SK-N-MC (cell line): Measurements from ENCODE around the gene WHAMM.

Experiments used
- EZH2 ChIP-seq: fragments of 200-600 bp; sonication (generic); IDR thresholded peaks from one replicate; pipeline ENCODE4 v1.6.1; 2017; ENCODE audit warnings: antibody characterized with exemption
- POLR2AphosphoS5 ChIP-seq: IDR thresholded peaks from 2 replicates; pipeline ENCODE4 v1.6.1; 2012; ENCODE audit warnings: mild to moderate bottlenecking, low read depth, low read length, borderline replicate concordance

GRCh38 chr15:82851306-82851850 is 42.0 kb downstream of the WHAMM start:
- no peak for TF ChIP-seq POLR2AphosphoS5
- no peak for TF ChIP-seq EZH2
